Breast epithelium (tissue), 4 donors: ENCODE data around the gene SLC16A12. TPM values are rescaled to one million over a fixed set of nuclear protein-coding genes. Genes with fewer than 3 reads are reported as not detected.

Source experiments
- DNase-seq, 2 donors: peaks; one replicate each; pipeline ENCODE4 v3.0.0-alpha.2; 2019; ENCODE audit warnings: low spot score in 2 of 2
- H3K27ac ChIP-seq, 2 donors: fragments of 200-600 bp; sonication (generic) in 1 of 2; one replicate each; pipeline ENCODE4 v1.5.1; 2016 to 2019; ENCODE audit warnings: mild to moderate bottlenecking in 1 of 2
- H3K27me3 ChIP-seq, 2 donors: fragments of 200-600 bp; sonication (generic) in 1 of 2; one replicate each; pipeline versions ENCODE4 v1.5.1 to v1.6.0; 2017 to 2019; ENCODE audit warnings: control low read depth in 1 of 2, mild to moderate bottlenecking in 1 of 2
- H3K36me3 ChIP-seq: fragments of 200-600 bp; one replicate; pipeline ENCODE4 v1.5.1; 2019
- H3K4me1 ChIP-seq, 2 donors: fragments of 200-600 bp; sonication (generic); one replicate each; pipeline ENCODE4 v1.5.1; 2016 to 2019; ENCODE audit warnings: control low read depth in 1 of 2
- H3K4me3 ChIP-seq, 3 donors: fragments of 200-600 bp; sonication (generic); 1 replicate in 2 of 3; 2 replicates in 1 of 3; pipeline ENCODE4 v1.5.1; 2016 to 2019; ENCODE audit warnings: mild to moderate bottlenecking in 3 of 3, moderate library complexity in 2 of 3
- H3K9me3 ChIP-seq, 2 donors: fragments of 200-600 bp; sonication (generic) in 1 of 2; one replicate each; pipeline ENCODE4 v1.5.1; 2016 to 2019; ENCODE audit warnings: control low read depth in 1 of 2
- POLR2A ChIP-seq: fragments of 450-650 bp; IDR thresholded peaks from one replicate; pipeline ENCODE4 v1.6.1; 2016; ENCODE audit warnings: antibody characterized with exemption, mild to moderate bottlenecking, moderate library complexity
- POLR2AphosphoS5 ChIP-seq, 3 donors: sonication (generic); formaldehyde crosslinking; IDR thresholded peaks; one replicate each; pipeline ENCODE4 v1.6.1; 2017; ENCODE audit warnings: antibody characterized with exemption in 3 of 3
- intact Hi-C: fragments of 100-400 bp; cut with DNase I; formaldehyde crosslinking; loops from one replicate; pipeline ENCODE4 v1.15.1; 2023; ENCODE audit warnings: low total_unique reads
- total RNA-seq, 3 donors: library from RNA; depleted of rRNA; stranded (reverse); fragments of >200 nt; gene quantifications; one replicate each; pipeline ENCODE4 v1.1.0, GENCODE V29; 2016
- TF ChIP-seq, protein P1 (sequence below), 3 donors: fragments of 450-650 bp; IDR thresholded peaks; one replicate each; pipeline ENCODE4 v1.5.1; 2016 to 2017; ENCODE audit warnings: antibody characterized with exemption in 3 of 3, mild to moderate bottlenecking in 3 of 3, moderate library complexity in 3 of 3

The SLC16A12 gene
- total RNA-seq, 3 donors from 2014 or later: 2.6 to 4.8 (median 3.4) TPM

GRCh38 chr10:89389254-89389653, 146.1 kb downstream of the SLC16A12 start:
- no peak for DNase-seq
- intact Hi-C loops: no loop called here

DNA sequence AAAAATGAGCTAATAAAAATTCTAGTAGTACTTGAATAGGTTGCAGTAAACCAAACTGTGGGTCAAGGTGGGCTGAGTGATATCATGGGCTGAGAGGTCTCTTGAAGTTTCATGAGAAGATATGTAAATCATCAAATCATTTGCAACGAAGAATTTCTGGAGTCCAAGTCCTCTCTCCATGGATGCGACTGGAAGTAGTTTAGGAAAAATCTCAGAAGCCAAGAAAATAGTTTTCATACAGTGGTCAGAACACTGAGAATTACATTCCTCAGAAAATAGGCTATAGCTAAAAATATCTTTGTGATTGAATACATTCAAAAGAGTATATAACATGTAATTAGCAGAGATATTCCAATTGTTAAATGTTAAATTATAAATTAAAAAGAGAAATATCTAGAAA, 146.6 kb downstream of the SLC16A12 start:
- Histone ChIP-seq H3K36me3 (no peaks in the 10 kb centered on the region), H3K27me3 (no peaks in the 10 kb centered on the region), H3K4me3 (no peak overlapping the region), H3K4me1 (no peaks in the 10 kb centered on the region), H3K27ac (no peak overlapping the region), H3K9me3 (no peaks in the 10 kb centered on the region)
- intact Hi-C loops: no loop called here
- TF ChIP-seq, protein P1, sequence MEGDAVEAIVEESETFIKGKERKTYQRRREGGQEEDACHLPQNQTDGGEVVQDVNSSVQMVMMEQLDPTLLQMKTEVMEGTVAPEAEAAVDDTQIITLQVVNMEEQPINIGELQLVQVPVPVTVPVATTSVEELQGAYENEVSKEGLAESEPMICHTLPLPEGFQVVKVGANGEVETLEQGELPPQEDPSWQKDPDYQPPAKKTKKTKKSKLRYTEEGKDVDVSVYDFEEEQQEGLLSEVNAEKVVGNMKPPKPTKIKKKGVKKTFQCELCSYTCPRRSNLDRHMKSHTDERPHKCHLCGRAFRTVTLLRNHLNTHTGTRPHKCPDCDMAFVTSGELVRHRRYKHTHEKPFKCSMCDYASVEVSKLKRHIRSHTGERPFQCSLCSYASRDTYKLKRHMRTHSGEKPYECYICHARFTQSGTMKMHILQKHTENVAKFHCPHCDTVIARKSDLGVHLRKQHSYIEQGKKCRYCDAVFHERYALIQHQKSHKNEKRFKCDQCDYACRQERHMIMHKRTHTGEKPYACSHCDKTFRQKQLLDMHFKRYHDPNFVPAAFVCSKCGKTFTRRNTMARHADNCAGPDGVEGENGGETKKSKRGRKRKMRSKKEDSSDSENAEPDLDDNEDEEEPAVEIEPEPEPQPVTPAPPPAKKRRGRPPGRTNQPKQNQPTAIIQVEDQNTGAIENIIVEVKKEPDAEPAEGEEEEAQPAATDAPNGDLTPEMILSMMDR (IDR thresholded peaks at IDR 0.05): no peak
- TF ChIP-seq POLR2A (no peak), POLR2AphosphoS5 (IDR thresholded peaks at IDR 0.05) (no peak)
- no peak for DNase-seq

More at GRCh38 chr10:89389254-89389653, 146.1 kb downstream of the SLC16A12 start:
- TF ChIP-seq, protein P1 (IDR thresholded peaks at IDR 0.05): peak in 2 of 3 donors; percentile 17 to 26
- TF ChIP-seq POLR2A: no peak
- Histone ChIP-seq H3K4me3 (no peak overlapping the region), H3K9me3 (no peaks in the 10 kb centered on the region), H3K27me3 (no peaks in the 10 kb centered on the region), H3K27ac (no peak overlapping the region), H3K4me1 (no peaks in the 10 kb centered on the region), H3K36me3 (no peaks in the 10 kb centered on the region)

DNA sequence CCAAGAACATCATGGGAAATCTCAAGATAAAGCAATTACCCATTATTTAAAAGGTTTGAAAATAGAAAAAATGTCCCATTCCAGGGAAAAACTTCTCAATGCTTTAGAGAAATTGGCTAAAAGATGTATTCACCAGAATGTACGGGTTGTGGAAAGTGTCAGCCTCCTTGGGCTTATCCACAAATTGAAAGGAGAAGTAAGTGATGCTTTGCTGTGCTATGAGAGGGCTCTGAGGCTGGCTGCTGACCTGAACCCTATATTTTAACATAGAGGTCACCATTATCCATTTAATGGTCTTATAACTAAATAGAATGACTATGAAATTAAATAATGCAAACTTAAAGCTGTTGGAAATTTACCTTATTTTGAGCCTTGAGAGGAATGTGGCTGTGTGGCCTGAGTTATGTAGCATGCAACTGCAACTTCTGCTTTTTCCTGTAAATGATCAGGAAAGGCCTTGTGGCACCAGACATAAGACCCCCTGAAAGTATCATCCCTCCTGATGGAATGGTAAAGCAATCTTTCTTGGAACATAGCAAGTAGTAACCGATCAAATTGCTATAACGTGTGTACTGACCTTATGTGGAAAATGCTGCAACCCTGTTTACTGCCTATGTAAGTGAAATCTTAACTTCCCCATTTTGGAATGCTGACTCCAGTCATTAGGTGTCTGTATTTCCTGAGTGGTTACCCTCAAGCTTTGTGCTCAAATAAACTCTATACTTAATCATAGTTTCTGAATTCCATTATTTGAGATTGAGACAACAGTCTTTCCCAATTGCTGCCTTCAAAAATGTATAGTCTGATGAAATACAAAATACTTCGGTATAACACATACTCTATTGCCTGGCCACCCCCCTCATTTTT, 150.7 kb downstream of the SLC16A12 start:
- Histone ChIP-seq H3K4me1 (no peaks in the 10 kb centered on the region), H3K9me3 (no peaks in the 10 kb centered on the region), H3K4me3 (no peak overlapping the region), H3K36me3 (no peaks in the 10 kb centered on the region), H3K27me3 (no peaks in the 10 kb centered on the region), H3K27ac (no peak overlapping the region)
- TF ChIP-seq POLR2AphosphoS5 (IDR thresholded peaks at IDR 0.05) (no peak), POLR2A (no peak)
- TF ChIP-seq, protein P1 (IDR thresholded peaks at IDR 0.05): no peak
- DNase-seq: no peak
- intact Hi-C loops: no loop called here

- H3K4me3 ChIP-seq: no peak overlapping the region
- no peaks in the 10 kb centered on the region for H3K27me3 ChIP-seq
- intact Hi-C loops: no loop called here
- TF ChIP-seq, protein P1 (IDR thresholded peaks at IDR 0.05): no peak
- TF ChIP-seq POLR2A: no peak
- no peak for TF ChIP-seq POLR2AphosphoS5 (IDR thresholded peaks at IDR 0.05)
- H3K27ac ChIP-seq: no peak overlapping the region
- DNase-seq: no peak
- H3K9me3 ChIP-seq: no peaks in the 10 kb centered on the region
- no peaks in the 10 kb centered on the region for H3K4me1 ChIP-seq
- no peaks in the 10 kb centered on the region for H3K36me3 ChIP-seq
Observed at GRCh38 chr10:89382757-89383156, 152.6 kb downstream of the SLC16A12 start.

Other genes with a start within 250 kb of the SLC16A12 start
- 1 to 10 TPM; 2.6 to 6.6 (median 3.5) TPM for gene IFIT2, start 233.5 kb downstream of the SLC16A12 start, total RNA-seq
- 10 to 100 TPM in 1 of 3 donors, 1 to 10 TPM in 2; 8.2 to 10.4 (median 9.5) TPM for gene IFIT3, start 207.6 kb downstream of the SLC16A12 start, total RNA-seq
- not detected for gene IFIT1B, start 157.5 kb downstream of the SLC16A12 start, total RNA-seq
- gene IFIT1, start 143.0 kb downstream of the SLC16A12 start, total RNA-seq: 10 to 100 TPM; 10.2 to 13.9 (median 11.4) TPM
- 10 to 100 TPM; 13.8 to 19.7 (median 16.0) TPM for gene IFIT5, start 121.0 kb downstream of the SLC16A12 start, total RNA-seq
- 1 to 10 TPM; 2.9 to 6.4 (median 5.1) TPM for gene PANK1, start 109.6 kb upstream of the SLC16A12 start, total RNA-seq
- gene KIF20B, start 166.0 kb upstream of the SLC16A12 start, total RNA-seq: 1 to 10 TPM; 3.3 to 5.6 (median 3.7) TPM